Measurements from ENCODE around the gene PRF1. TPM values are rescaled to one million over a fixed set of nuclear protein-coding genes. Genes with fewer than 3 reads are reported as not detected.
"Not testable (repeated sequence)": the region's sequence is repeated elsewhere in the genome, so short reads cannot be mapped to it uniquely, and the experiment has no call there.

Gene PRF1
- total RNA-seq, 2 donors from 2014 or later: 2.7 to 4.3 TPM

GRCh38 chr10:70619271-70620019 lies 16.9 kb upstream of the PRF1 start:
- intact Hi-C loops (cut with DNase I, micrococcal nuclease): no loop called here

GRCh38 chr10:70618663-70619062 lies 16.1 kb upstream of the PRF1 start:
- DNase-seq (no peak), ATAC-seq (no peak)
- intact Hi-C loops (cut with DNase I, micrococcal nuclease): no loop called here

More at GRCh38 chr10:70619271-70620019, 16.9 kb upstream of the PRF1 start:
- DNase-seq (no peak), ATAC-seq (no peak)

- intact Hi-C loops (cut with DNase I, micrococcal nuclease): no loop called here
- ATAC-seq (no peak), DNase-seq (no peak)
Measured at GRCh38 chr10:70617798-70618568, 15.4 kb upstream of the PRF1 start.

- DNase-seq (no peak), ATAC-seq (no peak)
- intact Hi-C loops (cut with DNase I, micrococcal nuclease): no loop called here
Measured at GRCh38 chr10:70616761-70617160, 14.2 kb upstream of the PRF1 start.

GRCh38 chr10:70615784-70616522 lies 13.4 kb upstream of the PRF1 start:
- intact Hi-C loops (cut with DNase I, micrococcal nuclease): no loop called here
- ATAC-seq (no peak), DNase-seq (no peak)

GRCh38 chr10:70615211-70615610 lies 12.7 kb upstream of the PRF1 start:
- intact Hi-C loops (cut with DNase I, micrococcal nuclease): no loop called here
- DNase-seq: no peak
- ATAC-seq: no peak

- intact Hi-C loops (cut with DNase I, micrococcal nuclease); DNase-seq; ATAC-seq: not testable (repeated sequence)
Measured at GRCh38 chr10:70614364-70614763, 11.8 kb upstream of the PRF1 start.

GRCh38 chr10:70613941-70614340 lies 11.4 kb upstream of the PRF1 start:
- no peak for ATAC-seq
- intact Hi-C loops (cut with DNase I, micrococcal nuclease): no loop called here
- DNase-seq: no peak

GRCh38 chr10:70607936-70608335 lies 5.4 kb upstream of the PRF1 start:
- no peak for DNase-seq
- ATAC-seq: no peak
- intact Hi-C loops (cut with DNase I, micrococcal nuclease): no loop called here

GRCh38 chr10:70605161-70605560 lies 2.6 kb upstream of the PRF1 start:
- ATAC-seq (no peak), DNase-seq (no peak)
- intact Hi-C loops (cut with DNase I, micrococcal nuclease): no loop called here

GRCh38 chr10:70604106-70604505 lies 1.6 kb upstream of the PRF1 start:
- DNase-seq: no peak
- no peak for ATAC-seq

GRCh38 chr10:70603449-70603801 lies 884 bp upstream of the PRF1 start:
- intact Hi-C loops (cut with DNase I, micrococcal nuclease): no loop called here
- ATAC-seq: no peak
- DNase-seq: no peak

More at GRCh38 chr10:70604106-70604505, 1.6 kb upstream of the PRF1 start:
- intact Hi-C loops (cut with DNase I, micrococcal nuclease): no loop called here

GRCh38 chr10:70601746-70602145 lies 795 bp downstream of the PRF1 start:
- ATAC-seq (no peak), DNase-seq (no peak)
- intact Hi-C loops (cut with DNase I, micrococcal nuclease): no loop called here

GRCh38 chr10:70600512-70601395 lies 1.8 kb downstream of the PRF1 start:
- ATAC-seq (no peak), DNase-seq (no peak)
- intact Hi-C loops (cut with DNase I, micrococcal nuclease): no loop called here

GRCh38 chr10:70599791-70600190 lies 2.8 kb downstream of the PRF1 start:
- intact Hi-C loops (cut with DNase I, micrococcal nuclease): no loop called here
- ATAC-seq (no peak), DNase-seq (no peak)

- no peak for DNase-seq
- no peak for ATAC-seq
- intact Hi-C loops (cut with DNase I, micrococcal nuclease): no loop called here
Measured at GRCh38 chr10:70599319-70599718, 3.2 kb downstream of the PRF1 start.

GRCh38 chr10:70598857-70599295 lies 3.7 kb downstream of the PRF1 start:
- DNase-seq (no peak), ATAC-seq (no peak)
- intact Hi-C loops (cut with DNase I, micrococcal nuclease): no loop called here

GRCh38 chr10:70597856-70598815 lies 4.4 kb downstream of the PRF1 start:
- ATAC-seq (no peak), DNase-seq (no peak)
- intact Hi-C loops (cut with DNase I, micrococcal nuclease): no loop called here

Measured in left colon (tissue), 2 donors.